ENCODE results near the gene SERPINA7.
"Not testable (repeated sequence)": the region's sequence is repeated elsewhere in the genome, so short reads cannot be mapped to it uniquely, and the experiment has no call there.

Gene SERPINA7

GRCh38 chrX:106009145-106009544, 29.4 kb downstream of the SERPINA7 start:
- no peak for TF ChIP-seq CTCF (conservative IDR thresholded peaks at IDR 0.05; ENCODE audit: low read depth)
- ChIA-PET CTCF (no interaction called here), POLR2A (ENCODE audit: low non-redundant PET) (no interaction called here)
- H3K27ac ChIP-seq: no peak overlapping the region
- no peak for DNase-seq (ENCODE audit: low spot score)

- DNase-seq (ENCODE audit: low spot score): no peak
- ChIA-PET POLR2A (ENCODE audit: low non-redundant PET) (no interaction called here), CTCF (no interaction called here)
- H3K27ac ChIP-seq: no peak overlapping the region
- TF ChIP-seq CTCF (conservative IDR thresholded peaks at IDR 0.05; ENCODE audit: low read depth): no peak
These were observed 30.7 kb downstream of the SERPINA7 start for GRCh38 chrX:106007815-106008214.

GRCh38 chrX:106005684-106006083, 32.8 kb downstream of the SERPINA7 start:
- no peak for DNase-seq (ENCODE audit: low spot score)
- TF ChIP-seq CTCF (conservative IDR thresholded peaks at IDR 0.05; ENCODE audit: low read depth): no peak
- CTCF ChIA-PET: no interaction called here
- no peak overlapping the region for H3K27ac ChIP-seq
- POLR2A ChIA-PET (ENCODE audit: low non-redundant PET): no interaction called here

- CTCF ChIA-PET: interaction anchor here (0.7 kb wide), 1 partner anchor 220 kb away, joined by 3 read pairs; no protein-coding TSS in a partner anchor
- POLR2A ChIA-PET (ENCODE audit: low non-redundant PET); DNase-seq (ENCODE audit: low spot score); H3K27ac ChIP-seq: not testable (repeated sequence)
These were observed 37.9 kb downstream of the SERPINA7 start for GRCh38 chrX:106000609-106001008.

- ChIA-PET POLR2A (ENCODE audit: low non-redundant PET) (no interaction called here), CTCF (interaction anchor here (0.7 kb wide), 1 partner anchor 220 kb away, joined by 3 read pairs; no protein-coding TSS in a partner anchor)
- no peak for DNase-seq (ENCODE audit: low spot score)
These were observed 38.3 kb downstream of the SERPINA7 start for GRCh38 chrX:106000203-106000602.

GRCh38 chrX:105999294-105999693, 39.2 kb downstream of the SERPINA7 start:
- no peak overlapping the region for H3K27ac ChIP-seq
- POLR2A ChIA-PET (ENCODE audit: low non-redundant PET): no interaction called here
- CTCF ChIA-PET: no interaction called here
- no peak for TF ChIP-seq CTCF (conservative IDR thresholded peaks at IDR 0.05; ENCODE audit: low read depth)
- no peak for DNase-seq (ENCODE audit: low spot score)

More at GRCh38 chrX:106000203-106000602, 38.3 kb downstream of the SERPINA7 start:
- TF ChIP-seq CTCF (conservative IDR thresholded peaks at IDR 0.05; ENCODE audit: low read depth): no peak
- no peak overlapping the region for H3K27ac ChIP-seq

GRCh38 chrX:105988487-105988886, 50.0 kb downstream of the SERPINA7 start:
- H3K27ac ChIP-seq; POLR2A ChIA-PET (ENCODE audit: low non-redundant PET); CTCF ChIA-PET; DNase-seq (ENCODE audit: low spot score): not testable (repeated sequence)

Data from RWPE1 (cell line).